GM18520 (cell line): Measurements from ENCODE around the gene TBX2.

Source experiments
- ATAC-seq: cut with Tn5 transposase; IDR thresholded peaks from one replicate; pipeline ENCODE4 v1.9.1; 2021; ENCODE audit not compliant: unreplicated experiment

Gene TBX2

GRCh38 chr17:61451538-61452300 is 52.1 kb downstream of the TBX2 start:
- ATAC-seq = no peak

GRCh38 chr17:61452301-61453290 is 53.0 kb downstream of the TBX2 start, which contains the start of gene TBX4:
TSS of gene TBX4 (plus strand) at chr17:61452422. CDS start at chr17:61456491, 4,069 bp downstream.
- ATAC-seq = no peak

DNA sequence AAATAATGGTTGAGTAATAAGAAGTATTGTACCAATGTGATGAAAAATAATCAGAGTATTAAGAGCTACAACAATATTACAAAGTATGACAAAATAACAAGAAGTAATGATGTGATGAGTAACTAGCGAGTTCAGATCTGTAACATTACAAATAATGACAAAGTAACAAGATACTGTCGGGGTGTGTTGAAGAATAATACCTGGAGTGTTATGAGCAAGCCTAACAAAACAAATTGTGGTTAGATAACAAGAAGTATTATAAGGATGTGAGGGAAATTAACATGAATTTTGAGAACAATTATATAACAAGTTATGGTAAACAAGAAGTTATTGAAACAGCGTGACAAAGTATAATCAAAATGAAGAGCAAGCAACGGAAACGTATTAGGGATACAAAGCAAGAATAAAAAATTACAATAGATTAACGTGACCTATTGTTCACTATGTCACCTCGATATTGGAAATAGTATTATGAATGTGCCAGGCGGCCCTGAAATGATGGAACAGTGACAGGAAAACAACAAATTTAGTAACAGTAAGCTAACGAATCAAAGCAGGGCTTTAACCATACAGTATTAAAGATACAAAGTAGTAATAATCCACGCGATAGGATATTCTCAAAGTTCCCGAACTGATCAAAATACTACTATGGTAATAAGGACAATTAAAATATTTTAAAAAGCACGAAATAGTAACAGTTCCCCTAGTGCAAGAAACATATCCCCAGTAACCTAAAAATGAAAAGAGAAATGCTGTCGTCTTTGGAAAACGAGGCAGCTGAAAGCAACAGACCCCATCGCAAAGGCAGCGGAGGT is 54.1 kb downstream of the TBX2 start:
- ATAC-seq = no peak

GRCh38 chr17:61454381-61455323 is 55.0 kb downstream of the TBX2 start:
- no peak for ATAC-seq

- ATAC-seq = no peak
Measured at GRCh38 chr17:61455324-61456060, 55.8 kb downstream of the TBX2 start.

GRCh38 chr17:61456061-61456681 is 56.5 kb downstream of the TBX2 start:
- ATAC-seq = no peak

DNA sequence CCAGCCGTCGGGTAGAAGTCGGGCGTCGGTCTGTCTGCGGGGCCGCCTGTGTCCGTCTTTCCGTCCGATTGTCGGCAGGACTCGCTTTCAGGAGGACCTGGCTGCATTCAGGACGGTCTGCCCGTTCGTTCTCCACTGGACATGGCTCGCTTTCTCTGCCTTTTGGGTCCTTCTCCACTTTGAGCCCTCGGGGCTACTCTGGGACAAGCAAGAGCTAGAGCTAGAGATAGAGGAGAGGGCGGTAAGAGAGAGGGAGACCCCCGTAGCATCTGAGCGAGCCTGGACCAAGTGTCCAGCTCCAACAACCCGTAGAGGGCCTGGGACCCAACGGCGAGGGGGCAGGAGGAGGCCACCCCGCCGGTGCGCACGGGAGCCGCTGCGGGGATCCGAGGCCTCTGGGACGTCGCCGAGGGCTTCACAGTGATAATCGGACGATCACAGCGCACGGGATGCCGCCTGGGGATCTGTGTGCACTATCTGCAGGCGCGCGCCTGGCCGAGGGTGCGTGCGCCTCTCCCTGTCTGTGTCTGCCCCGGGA is 57.1 kb downstream of the TBX2 start:
- no peak for ATAC-seq

- ATAC-seq = no peak
Measured at GRCh38 chr17:61457226-61457983, 57.8 kb downstream of the TBX2 start.

DNA sequence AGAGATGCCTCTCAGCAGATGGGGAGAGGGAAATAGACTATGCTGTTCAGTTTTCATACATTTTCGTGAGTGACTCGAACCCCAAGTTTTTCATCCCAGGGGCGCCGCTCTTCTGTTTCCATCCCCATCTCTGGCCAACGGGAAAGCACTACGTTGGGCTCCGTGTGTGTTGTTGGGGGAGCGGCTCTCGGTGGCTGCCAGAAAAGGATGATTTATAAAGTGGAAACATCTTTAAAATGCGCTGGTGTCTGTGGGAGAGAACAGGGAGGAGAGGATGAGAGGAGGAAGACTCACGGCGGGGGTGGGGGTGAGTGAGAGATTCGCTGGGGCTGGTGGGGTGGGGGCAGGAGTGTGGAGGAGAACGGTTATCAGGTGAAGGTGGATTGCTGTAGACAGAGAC is 58.4 kb downstream of the TBX2 start:
- no peak for ATAC-seq

DNA sequence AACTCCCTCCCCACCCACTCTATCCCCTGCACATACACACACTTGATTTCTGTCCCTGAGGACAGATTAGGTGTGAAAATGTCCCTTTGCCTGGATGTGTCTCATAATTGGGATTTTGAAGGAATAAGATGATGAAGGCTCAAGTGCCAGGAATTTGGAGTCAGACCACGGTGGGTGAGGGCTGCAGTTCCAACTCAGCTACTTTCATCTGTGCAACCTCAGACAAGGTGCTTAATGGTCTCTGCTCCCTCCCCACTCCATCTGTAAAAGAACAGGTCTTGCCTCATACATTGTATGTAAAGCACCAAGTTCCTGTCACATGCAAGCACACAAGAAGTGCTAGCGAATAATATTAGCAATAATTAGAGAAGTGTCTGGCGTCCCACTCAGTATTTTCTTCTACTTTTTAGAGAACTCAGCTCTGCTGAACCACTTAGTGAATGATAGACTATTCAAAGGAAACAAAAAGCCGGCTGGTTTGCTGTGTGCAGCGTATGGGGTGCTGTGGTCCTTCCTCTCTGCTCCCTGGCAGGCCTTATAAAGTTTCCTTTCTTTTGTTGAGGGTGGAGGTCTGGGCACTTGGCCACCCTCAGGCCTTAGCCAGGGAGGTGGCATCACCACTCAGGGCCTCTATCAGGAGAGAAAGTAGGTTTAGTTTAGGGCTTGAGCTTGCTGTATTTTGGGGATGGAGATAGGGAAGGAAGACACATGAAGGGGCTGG is 58.9 kb downstream of the TBX2 start:
- ATAC-seq = no peak
